HepG2 (cell line): Measurements from ENCODE around the gene CFAP221. TPM values are rescaled to one million over a fixed set of nuclear protein-coding genes. Genes with fewer than 3 reads are reported as not detected.

Experiments used
- AHR ChIP-seq: IDR thresholded peaks from 2 replicates; pipeline ENCODE4 v1.6.1; 2018; ENCODE audit warnings: missing genetic modification reagents, missing compliant biosample characterization
- EEA1 ChIP-seq: sonication (generic); formaldehyde crosslinking; IDR thresholded peaks from 2 replicates; pipeline ENCODE4 v1.5.1; 2020; ENCODE audit warnings: mild to moderate bottlenecking, missing genetic modification reagents, borderline replicate concordance
- ETV6 ChIP-seq: sonication (generic); formaldehyde crosslinking; conservative IDR thresholded peaks from 2 replicates; pipeline ENCODE4 v1.4.0; 2020; ENCODE audit warnings: missing genetic modification reagents
- FOSL2 ChIP-seq: sonication (generic); formaldehyde crosslinking; IDR thresholded peaks from 2 replicates; pipeline ENCODE4 v1.4.0; 2020; ENCODE audit warnings: missing genetic modification reagents
- GFI1 ChIP-seq: sonication (generic); formaldehyde crosslinking; IDR thresholded peaks from 2 replicates; pipeline ENCODE4 v1.5.0; 2020; ENCODE audit warnings: missing genetic modification reagents, mild to moderate bottlenecking, borderline replicate concordance
- HCFC1 ChIP-seq: fragments of 150-350 bp; IDR thresholded peaks from 2 replicates; pipeline ENCODE4 v1.6.1; 2014; ENCODE audit warnings: low read depth, low read length
- HDAC2 ChIP-seq: sonication (generic); formaldehyde crosslinking; IDR thresholded peaks from 2 replicates; pipeline ENCODE4 v1.4.0; 2020; ENCODE audit warnings: missing genetic modification reagents
- KAT7 ChIP-seq: IDR thresholded peaks from 2 replicates; pipeline ENCODE4 v1.6.1; 2018; ENCODE audit warnings: borderline replicate concordance, missing compliant biosample characterization
- MAF1 ChIP-seq: sonication (generic); formaldehyde crosslinking; IDR thresholded peaks from 2 replicates; pipeline ENCODE4 v1.5.0; 2020; ENCODE audit warnings: missing genetic modification reagents, borderline replicate concordance
- NAIF1 ChIP-seq: sonication (generic); formaldehyde crosslinking; IDR thresholded peaks from 2 replicates; pipeline ENCODE4 v1.5.0; 2020; ENCODE audit warnings: mild to moderate bottlenecking, missing genetic modification reagents, borderline replicate concordance
- NFIC ChIP-seq: IDR thresholded peaks from 2 replicates; pipeline ENCODE4 v1.6.1; 2012; ENCODE audit warnings: mild to moderate bottlenecking, low read length, inconsistent platforms
- NR2C2 ChIP-seq: sonication (generic); formaldehyde crosslinking; IDR thresholded peaks from 2 replicates; pipeline ENCODE4 v1.4.0; 2020; ENCODE audit warnings: missing genetic modification reagents, mild to moderate bottlenecking, moderate library complexity, borderline replicate concordance
- POLR2G ChIP-seq: fragments of 200-400 bp; formaldehyde crosslinking; IDR thresholded peaks from 2 replicates; pipeline ENCODE4 v1.6.1; 2018; ENCODE audit warnings: mild to moderate bottlenecking, low read depth, low read length, moderate library complexity
- RBM22 ChIP-seq: fragments of 200-400 bp; formaldehyde crosslinking; optimal IDR thresholded peaks from 2 replicates; pipeline ENCODE3; 2017; ENCODE audit warnings: mild to moderate bottlenecking, low read length, moderate library complexity
- RNF219 ChIP-seq: sonication (generic); formaldehyde crosslinking; IDR thresholded peaks from 2 replicates; pipeline ENCODE4 v1.5.0; 2020; ENCODE audit warnings: mild to moderate bottlenecking, missing genetic modification reagents
- SP2 ChIP-seq: sonication (generic); formaldehyde crosslinking; IDR thresholded peaks from 2 replicates; pipeline ENCODE4 v1.5.1; 2020; ENCODE audit warnings: mild to moderate bottlenecking, missing genetic modification reagents
- SP5 ChIP-seq: IDR thresholded peaks from 2 replicates; pipeline ENCODE4 v1.6.1; 2016; ENCODE audit warnings: low read depth, borderline replicate concordance
- SRSF9 ChIP-seq: fragments of 200-400 bp; formaldehyde crosslinking; IDR thresholded peaks from 2 replicates; pipeline ENCODE4 v1.6.1; 2018; ENCODE audit warnings: borderline replicate concordance, mild to moderate bottlenecking, low read depth, low read length; ENCODE audit not compliant: insufficient read depth, poor library complexity, severe bottlenecking
- ZFP62 ChIP-seq: sonication (generic); formaldehyde crosslinking; IDR thresholded peaks from 2 replicates; pipeline ENCODE4 v1.4.0; 2020; ENCODE audit warnings: missing genetic modification reagents
- ZNF17 ChIP-seq: sonication (generic); formaldehyde crosslinking; IDR thresholded peaks from 2 replicates; pipeline ENCODE4 v1.5.0; 2020; ENCODE audit warnings: mild to moderate bottlenecking, missing genetic modification reagents
- ZNF75D ChIP-seq: sonication (generic); formaldehyde crosslinking; IDR thresholded peaks from 2 replicates; pipeline ENCODE4 v1.8.1; 2023; ENCODE audit warnings: missing genetic modification reagents, mild to moderate bottlenecking, borderline replicate concordance
- ZNF772 ChIP-seq: sonication (generic); formaldehyde crosslinking; IDR thresholded peaks from 2 replicates; pipeline ENCODE4 v1.5.0; 2020; ENCODE audit warnings: mild to moderate bottlenecking, missing genetic modification reagents
- ZUFSP ChIP-seq: sonication (generic); formaldehyde crosslinking; IDR thresholded peaks from 2 replicates; pipeline ENCODE4 v1.9.0; 2021; ENCODE audit warnings: missing genetic modification reagents, mild to moderate bottlenecking, borderline replicate concordance
- polyA plus RNA-seq, 8 experiments: library from polyadenylated mRNA; depleted of rRNA in 3 of 8; stranded (reverse) in 7 of 8; unstranded in 1 of 8; fragments of >200 nt; fragmentation: Illumina TruSeq in 4 of 8; extraction: Trizol in 4 of 8; gene quantifications; 2 replicates each; pipeline versions ENCODE4 v1.2.1 to v1.2.3, GENCODE V29; 2011 to 2016; ENCODE audit warnings: low read depth in 4 of 8, missing spikeins in 1 of 8, mixed read lengths in 1 of 8; ENCODE audit not compliant: insufficient read depth in 1 of 8
- total RNA-seq, 5 experiments: library from RNA; depleted of rRNA; stranded (reverse); fragments of >200 nt; fragmentation: Illumina TruSeq; extraction: Trizol; gene quantifications; 2 replicates each; pipeline ENCODE4 v1.2.3, GENCODE V29; 2016; ENCODE audit warnings: low read depth in 1 of 5
- TF ChIP-seq, protein P1 (sequence below): IDR thresholded peaks from 2 replicates; pipeline ENCODE4 v1.6.1; 2016; ENCODE audit warnings: mild to moderate bottlenecking, missing biosample characterization, missing genetic modification reagents

The CFAP221 gene
- total and polyA plus RNA-seq, 2 of the 13 experiments (the other 11 are each of a cell fraction or from before 2014, with no cell fraction given): not detected

DNA sequence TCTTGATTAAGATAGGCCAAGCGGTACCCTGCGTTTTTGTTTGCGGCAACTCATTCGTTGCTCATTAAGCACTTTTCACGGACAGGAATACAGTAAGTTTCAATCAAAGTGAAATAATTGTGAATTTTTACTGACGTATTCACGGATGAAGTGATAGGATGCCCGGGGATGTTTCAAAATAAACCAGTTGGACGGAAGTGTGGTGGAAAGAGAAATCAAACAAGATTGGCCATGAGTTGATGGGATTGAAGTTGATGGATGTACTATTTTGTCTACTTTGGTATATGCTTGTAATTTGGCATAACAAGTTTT lies 135.2 kb downstream of the CFAP221 start (continued):
- no peak for TF ChIP-seq HCFC1
- no peak for TF ChIP-seq FOSL2 (CRISPR knock-in tag)
- peak; percentile 58; the same call in 1 of the 2 replicates for TF ChIP-seq GFI1 (CRISPR knock-in tag)
- TF ChIP-seq MAF1 (CRISPR knock-in tag): no peak
- peak; percentile 9; the same call in 1 of the 2 replicates for TF ChIP-seq KAT7 (CRISPR knock-in tag)
- no peak for TF ChIP-seq ETV6 (CRISPR knock-in tag)
- TF ChIP-seq AHR (CRISPR knock-in tag): no peak
- TF ChIP-seq ZNF772 (CRISPR knock-in tag): peak; percentile 24; the same call in 1 of the 2 replicates
- TF ChIP-seq ZUFSP (CRISPR knock-in tag): no peak
- TF ChIP-seq NFIC: peak; percentile 59; the same call in 1 of the 2 replicates
- no peak for TF ChIP-seq SP5 (CRISPR knock-in tag)
- peak; percentile 44; the same call in 1 of the 2 replicates for TF ChIP-seq RNF219 (CRISPR knock-in tag)
- TF ChIP-seq, protein P1, sequence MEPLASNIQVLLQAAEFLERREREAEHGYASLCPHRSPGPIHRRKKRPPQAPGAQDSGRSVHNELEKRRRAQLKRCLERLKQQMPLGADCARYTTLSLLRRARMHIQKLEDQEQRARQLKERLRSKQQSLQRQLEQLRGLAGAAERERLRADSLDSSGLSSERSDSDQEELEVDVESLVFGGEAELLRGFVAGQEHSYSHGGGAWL (CRISPR knock-in tag): no peak
- no peak for TF ChIP-seq ZFP62 (CRISPR knock-in tag)
- no peak for TF ChIP-seq SRSF9
- TF ChIP-seq EEA1: 0 out of 2 replicates have a peak, but pooled peaks have one; percentile 12
- peak; percentile 8; the same call in 1 of the 2 replicates for TF ChIP-seq NR2C2 (CRISPR knock-in tag)
- TF ChIP-seq POLR2G: no peak
- no peak for TF ChIP-seq RBM22
- TF ChIP-seq NAIF1 (CRISPR knock-in tag): peak; percentile 4; the same call in 1 of the 2 replicates
- 0 out of 2 replicates have a peak, but pooled peaks have one; percentile 21 for TF ChIP-seq ZNF75D (CRISPR knock-in tag)
- 0 out of 2 replicates have a peak, but pooled peaks have one; percentile 9 for TF ChIP-seq HDAC2 (CRISPR knock-in tag)
- TF ChIP-seq SP2: 0 out of 2 replicates have a peak, but pooled peaks have one; percentile 2
- TF ChIP-seq ZNF17: peak; percentile 78; the same call in 1 of the 2 replicates
